SK-N-DZ (cell line): ENCODE measurements around the gene LRRTM1.

ENCODE experiments used
- DNase-seq: peaks from one replicate; pipeline ENCODE4 v3.0.0-alpha.2; 2015; ENCODE audit warnings: low spot score

Gene LRRTM1

GRCh38 chr2:80303006-80303908 lies 1.3 kb downstream of the LRRTM1 start:
- DNase-seq = peak; percentile 50

- no peak for DNase-seq
These were observed 2.1 kb downstream of the LRRTM1 start for GRCh38 chr2:80302314-80303005.

- DNase-seq = no peak
These were observed 2.6 kb downstream of the LRRTM1 start for GRCh38 chr2:80302001-80302313.

- DNase-seq = no peak
These were observed 3.6 kb downstream of the LRRTM1 start for GRCh38 chr2:80300954-80301353.

- no peak for DNase-seq
These were observed 4.2 kb downstream of the LRRTM1 start for GRCh38 chr2:80300346-80300745.

GRCh38 chr2:80299661-80300060 lies 4.9 kb downstream of the LRRTM1 start:
- DNase-seq = no peak

GRCh38 chr2:80298954-80299353 lies 5.6 kb downstream of the LRRTM1 start:
- DNase-seq = no peak

- no peak for DNase-seq
These were observed 11.5 kb downstream of the LRRTM1 start for GRCh38 chr2:80293039-80293438.

- no peak for DNase-seq
These were observed 12.1 kb downstream of the LRRTM1 start for GRCh38 chr2:80292474-80292873.

- no peak for DNase-seq
These were observed 12.9 kb downstream of the LRRTM1 start for GRCh38 chr2:80291656-80292055.

GRCh38 chr2:80288576-80288975 lies 16.0 kb downstream of the LRRTM1 start:
- peak; percentile 38 for DNase-seq

GRCh38 chr2:80281049-80281448 lies 23.5 kb downstream of the LRRTM1 start:
- no peak for DNase-seq

- no peak for DNase-seq
These were observed 24.0 kb downstream of the LRRTM1 start for GRCh38 chr2:80280598-80280997.

GRCh38 chr2:80269806-80270205 lies 34.7 kb downstream of the LRRTM1 start:
- DNase-seq = no peak

- no peak for DNase-seq
These were observed 38.3 kb downstream of the LRRTM1 start for GRCh38 chr2:80266231-80266630.

GRCh38 chr2:80259292-80259691 lies 45.3 kb downstream of the LRRTM1 start:
- peak; percentile 7 for DNase-seq

GRCh38 chr2:80258793-80259192 lies 45.8 kb downstream of the LRRTM1 start:
- DNase-seq = no peak

- peak; percentile 87 for DNase-seq
These were observed 46.2 kb downstream of the LRRTM1 start for GRCh38 chr2:80258341-80258740.

- DNase-seq = no peak
These were observed 47.1 kb downstream of the LRRTM1 start for GRCh38 chr2:80257450-80257849.

- DNase-seq = no peak
These were observed 47.8 kb downstream of the LRRTM1 start for GRCh38 chr2:80256782-80257167.

- peak; percentile 44 for DNase-seq
These were observed 48.4 kb downstream of the LRRTM1 start for GRCh38 chr2:80255918-80256781.
